B cell (primary cell): Measurements from ENCODE around the gene ZNF580.

Source experiments
- CTCF ChIP-seq: fragments of 200-600 bp; IDR thresholded peaks from one replicate; pipeline ENCODE4 v1.8.0; 2022; ENCODE audit warnings: antibody characterized with exemption, mild to moderate bottlenecking
- EZH2 ChIP-seq: IDR thresholded peaks from 2 replicates; pipeline ENCODE4 v1.6.1; 2012; ENCODE audit warnings: borderline replicate concordance, low read depth, mild to moderate bottlenecking, moderate library complexity, low read length; ENCODE audit not compliant: insufficient read depth, poor library complexity, severe bottlenecking

- TF ChIP-seq EZH2 (no peak), CTCF (no peak)
Measured at GRCh38 chr19:55672418-55672817, 31.6 kb downstream of the ZNF580 start.
